GM18909 (cell line): Measurements from ENCODE around the gene USF1.
A peak's percentile ranks its signal among the peaks of the same experiment; 100 is the strongest.
"Not testable (repeated sequence)": the region's sequence is repeated elsewhere in the genome, so short reads cannot be mapped to it uniquely, and the experiment has no call there.

Source experiments
- ATAC-seq: cut with Tn5 transposase; IDR thresholded peaks from one replicate; pipeline ENCODE4 v1.9.1; 2021; ENCODE audit warnings: mild to moderate bottlenecking; ENCODE audit not compliant: unreplicated experiment, poor library complexity

Gene USF1

DNA sequence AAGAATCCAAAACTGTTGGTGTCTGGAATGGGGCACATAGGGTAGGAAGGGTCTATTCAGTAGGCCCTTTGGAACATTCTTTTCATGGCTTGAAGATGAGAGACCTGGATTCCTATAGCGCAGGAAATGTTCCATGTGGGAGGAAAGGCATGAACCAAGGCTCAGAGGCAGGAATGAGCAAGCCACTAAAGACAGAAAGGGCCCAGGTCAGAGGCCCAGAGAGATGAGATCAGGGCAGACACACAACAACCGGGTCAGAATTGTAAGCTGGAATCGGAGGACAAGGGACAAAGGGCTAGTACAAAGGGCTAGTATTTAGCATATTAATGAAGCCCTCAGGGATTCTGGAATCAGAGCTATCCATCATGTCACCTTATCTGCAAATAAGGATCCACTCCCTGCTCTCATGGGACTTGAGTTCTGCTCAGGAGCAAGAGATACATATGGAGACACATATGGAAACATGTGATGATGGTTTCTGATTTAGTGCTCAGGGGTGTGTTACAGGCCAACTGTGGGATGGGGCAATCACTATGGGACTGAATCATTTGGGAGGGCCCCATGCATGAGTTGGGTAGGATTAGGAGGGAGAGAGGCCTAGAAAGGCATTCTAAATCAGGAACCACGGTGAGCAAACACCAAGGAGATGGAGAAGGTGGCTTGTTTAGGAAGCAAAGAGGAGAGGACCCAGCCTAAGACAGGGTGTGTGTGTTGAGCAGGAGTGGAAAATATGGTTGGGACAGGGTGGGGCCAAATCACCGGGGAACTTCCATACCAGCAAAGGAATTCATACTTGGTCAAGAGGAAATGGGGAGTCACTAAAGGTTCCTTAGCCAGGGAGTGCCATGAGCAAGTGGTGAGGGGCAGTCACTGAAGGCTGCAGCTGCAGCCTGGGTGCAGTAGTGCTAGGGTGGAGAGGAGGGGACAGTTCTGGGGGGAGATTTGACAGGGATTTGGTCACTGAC, 34.9 kb upstream of the USF1 start:
- ATAC-seq, result no peak

DNA sequence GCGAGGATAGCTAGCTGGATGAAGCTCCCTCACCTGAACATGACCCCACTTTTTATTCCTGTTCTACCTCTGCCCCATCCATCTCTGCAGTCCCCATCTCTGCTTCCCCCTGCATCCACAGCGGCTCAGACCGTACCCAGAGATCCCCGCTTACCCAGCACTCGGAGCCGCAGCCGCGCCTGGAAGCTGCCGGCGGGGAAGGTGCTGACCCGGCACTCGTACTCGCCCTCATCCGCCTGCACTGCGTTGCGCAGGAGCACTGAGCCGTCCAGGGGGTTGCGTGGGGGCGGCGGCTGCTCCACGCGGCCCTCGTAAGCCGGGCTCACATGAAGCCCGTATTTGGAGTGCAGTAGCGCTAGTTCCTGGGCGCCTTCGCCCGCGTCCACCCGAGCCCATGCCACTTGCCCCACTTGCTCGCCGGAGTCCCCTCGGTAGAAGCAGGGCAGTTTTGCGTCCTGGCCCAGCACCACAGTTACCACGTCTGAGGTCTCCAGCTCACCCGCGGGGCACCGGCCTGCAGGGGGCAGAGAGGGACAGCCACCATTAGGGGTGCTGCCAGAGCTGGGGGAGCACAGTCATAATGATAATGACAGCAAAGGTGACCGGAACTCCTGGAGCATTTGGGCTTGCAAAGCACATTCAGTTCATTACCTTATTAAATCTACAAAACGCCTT, 33.8 kb upstream of the USF1 start:
- ATAC-seq, result no peak

DNA sequence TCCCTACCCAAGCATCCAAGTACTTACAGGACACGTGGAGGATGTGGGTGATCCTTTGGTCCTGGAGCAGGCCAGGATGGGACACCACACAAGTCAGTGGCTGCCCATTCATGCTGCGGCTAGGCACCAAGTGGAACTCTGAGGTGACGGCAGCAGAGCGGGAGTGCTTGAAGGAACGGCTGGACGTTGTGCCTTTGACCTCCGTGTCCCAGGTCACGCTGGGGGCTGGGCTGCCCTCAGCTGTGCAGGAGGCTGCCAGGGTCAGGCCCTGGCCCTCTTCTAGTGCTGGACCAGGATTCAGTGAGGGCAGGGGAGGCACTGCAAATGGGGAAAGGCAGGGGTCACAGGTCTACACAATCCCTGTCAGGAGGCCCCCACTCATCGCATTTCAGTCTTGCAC, 31.6 kb upstream of the USF1 start:
- no peak for ATAC-seq

GRCh38 chr1:161076410-161076809, 30.6 kb upstream of the USF1 start:
- ATAC-seq, result no peak

DNA sequence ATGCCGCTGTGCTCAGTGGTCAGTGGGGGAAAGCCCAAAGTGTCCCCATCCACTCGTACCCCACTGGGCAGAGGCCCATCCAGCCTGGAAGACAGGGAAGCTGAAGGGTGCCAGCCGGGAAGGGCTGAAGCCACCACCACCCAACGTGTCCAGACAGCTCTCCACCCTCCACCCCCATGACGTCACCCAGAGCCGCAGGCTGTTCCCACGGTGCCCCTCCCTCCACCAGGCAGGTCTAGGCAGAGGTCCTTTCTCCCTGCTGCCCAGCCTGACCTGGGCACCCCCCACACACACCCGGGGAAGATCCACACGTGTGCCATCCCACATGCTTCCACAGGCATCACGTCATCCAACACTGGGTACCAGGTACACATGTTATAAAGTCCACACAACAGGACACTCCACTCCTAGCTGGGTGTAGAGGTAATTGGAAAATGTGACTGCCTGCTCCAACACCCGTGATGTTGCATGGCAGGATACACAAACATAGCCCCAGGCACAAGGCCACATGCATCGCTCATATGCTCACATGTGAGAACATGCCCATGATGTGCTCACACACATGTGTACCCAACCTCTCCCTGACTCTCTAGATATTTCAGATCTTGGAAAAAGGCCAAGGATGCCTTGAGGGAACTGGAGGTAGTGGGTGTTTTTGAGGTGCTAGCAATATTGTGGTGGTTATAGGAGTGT, 29.0 kb upstream of the USF1 start:
- ATAC-seq, result no peak

GRCh38 chr1:161073474-161074121, 27.8 kb upstream of the USF1 start:
- ATAC-seq, result no peak

- no peak for ATAC-seq
Measured at GRCh38 chr1:161072751-161073449, 27.1 kb upstream of the USF1 start.

- ATAC-seq, result no peak
Measured at GRCh38 chr1:161071886-161072371, 26.2 kb upstream of the USF1 start.

DNA sequence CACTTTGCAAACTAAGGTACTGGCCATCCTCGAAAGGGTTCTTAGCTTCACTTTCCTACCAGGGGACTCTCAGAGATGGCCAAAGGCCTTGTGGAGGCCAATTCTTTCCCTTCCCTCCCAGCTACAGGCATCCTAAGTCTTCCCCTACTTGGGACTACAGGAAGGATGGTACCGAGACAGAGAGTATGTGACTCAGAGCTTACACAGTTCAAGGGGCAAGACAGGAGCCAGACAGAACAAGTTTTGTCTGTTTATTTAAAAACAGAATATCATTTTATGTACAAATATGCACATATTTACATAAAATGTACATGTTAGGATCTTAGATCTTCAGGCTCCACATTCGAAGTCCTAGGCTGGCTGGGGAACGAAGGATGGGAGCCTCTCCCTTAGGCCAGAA, 25.0 kb upstream of the USF1 start:
- ATAC-seq, result no peak

- ATAC-seq, result peak; percentile 82
Measured at GRCh38 chr1:161069731-161070270, 24.0 kb upstream of the USF1 start, which contains the start of gene ARHGAP30. TSS of gene ARHGAP30 (minus strand) at chr1:161069891. CDS start at chr1:161069624, 267 bp downstream.

GRCh38 chr1:161069241-161069640, 23.5 kb upstream of the USF1 start:
- peak; percentile 3 for ATAC-seq

- peak; percentile 58 for ATAC-seq
Measured at GRCh38 chr1:161068306-161069234, 22.8 kb upstream of the USF1 start.

DNA sequence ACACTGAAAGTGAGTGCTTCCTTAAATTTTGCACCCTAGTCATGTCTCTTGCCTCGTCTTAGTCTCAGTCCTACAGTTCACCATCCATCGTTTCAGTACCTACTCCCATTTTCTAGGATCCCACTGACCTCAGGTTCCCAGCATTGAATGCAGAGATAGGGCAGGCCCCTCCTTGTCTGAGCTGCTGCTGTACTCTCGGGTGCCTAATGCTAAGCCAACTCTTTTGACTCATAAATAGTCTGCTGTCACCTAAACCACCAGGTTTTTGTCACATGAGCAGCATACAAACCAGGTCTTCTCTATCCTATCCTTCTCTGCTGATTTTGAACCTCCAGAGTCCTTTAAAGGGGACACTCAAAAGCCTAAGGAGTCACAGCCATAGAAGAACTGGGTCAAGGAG, 20.9 kb upstream of the USF1 start:
- ATAC-seq, result no peak

DNA sequence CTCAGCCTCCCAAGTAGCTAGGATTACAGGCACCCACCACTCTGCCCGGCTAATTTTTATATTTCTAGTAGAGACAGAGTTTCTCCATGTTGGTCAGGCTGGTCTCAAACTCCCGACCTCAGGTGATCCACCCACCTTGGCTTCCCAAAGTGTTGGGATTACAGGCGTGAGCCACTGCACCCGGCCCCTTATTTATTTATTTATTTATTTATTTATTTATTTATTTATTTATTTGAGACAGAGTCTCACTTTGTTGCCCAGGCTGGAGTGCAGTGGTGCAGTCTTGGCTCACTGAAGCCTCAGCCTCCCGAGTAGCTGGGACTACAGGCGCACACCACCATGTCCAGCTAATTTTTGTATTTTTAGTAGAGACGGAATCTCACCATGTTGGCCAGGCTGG, 19.9 kb upstream of the USF1 start:
- ATAC-seq, result not testable (repeated sequence)

DNA sequence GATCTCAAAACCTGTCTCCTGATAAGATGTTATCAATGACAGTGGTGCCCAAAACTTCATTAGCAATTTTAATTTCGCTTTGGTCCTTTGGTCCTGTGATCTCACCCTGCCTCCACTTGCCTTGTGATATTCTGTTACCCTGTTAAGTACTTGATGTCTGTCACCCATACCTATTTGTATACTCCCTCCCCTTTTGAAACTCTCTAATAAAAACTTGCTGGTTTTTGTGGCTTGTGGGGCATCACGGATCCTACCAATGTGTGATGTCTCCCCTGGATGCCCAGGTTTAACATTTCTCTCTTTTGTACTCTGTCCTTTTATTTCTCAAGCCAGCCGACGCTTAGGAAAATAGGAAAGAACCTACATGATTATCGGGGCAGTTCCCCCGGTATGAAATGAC, 18.2 kb upstream of the USF1 start:
- not testable (repeated sequence) for ATAC-seq

GRCh38 chr1:161061419-161061818, 15.6 kb upstream of the USF1 start:
- no peak for ATAC-seq

GRCh38 chr1:161059293-161059692, 13.5 kb upstream of the USF1 start:
- no peak for ATAC-seq

- ATAC-seq, result no peak
Measured at GRCh38 chr1:161054805-161055204, 9.0 kb upstream of the USF1 start.
